ENCODE results near the gene PDE4DIP.
A peak's percentile ranks its signal among the peaks of the same experiment; 100 is the strongest.
"Not testable (repeated sequence)": the region's sequence is repeated elsewhere in the genome, so short reads cannot be mapped to it uniquely, and the experiment has no call there.

PDE4DIP gene

GRCh38 chr1:148911303-148911928, 67.2 kb downstream of the PDE4DIP start:
- DNase-seq; intact Hi-C loops (cut with DNase I): not testable (repeated sequence)

DNA sequence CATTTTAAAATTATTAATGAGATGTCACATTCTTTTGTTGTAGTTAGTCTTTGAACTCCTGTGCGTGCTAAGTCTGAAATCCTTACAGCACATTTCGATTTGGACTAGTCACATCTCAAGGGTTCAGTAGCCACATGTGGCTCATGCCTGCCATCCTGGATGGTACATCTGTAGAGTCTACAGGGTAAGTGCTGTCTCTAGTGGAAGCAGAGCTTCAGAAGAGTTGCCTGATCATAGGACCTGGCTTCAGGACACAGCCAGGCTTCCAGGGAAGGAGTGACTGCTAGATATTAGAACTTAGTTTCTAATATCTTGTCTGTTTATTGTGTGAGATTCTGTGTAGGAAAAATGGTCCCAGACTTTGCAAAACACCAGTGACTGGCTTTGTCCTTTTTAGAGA, 72.0 kb downstream of the PDE4DIP start:
- DNase-seq; intact Hi-C loops (cut with DNase I): not testable (repeated sequence)

DNA sequence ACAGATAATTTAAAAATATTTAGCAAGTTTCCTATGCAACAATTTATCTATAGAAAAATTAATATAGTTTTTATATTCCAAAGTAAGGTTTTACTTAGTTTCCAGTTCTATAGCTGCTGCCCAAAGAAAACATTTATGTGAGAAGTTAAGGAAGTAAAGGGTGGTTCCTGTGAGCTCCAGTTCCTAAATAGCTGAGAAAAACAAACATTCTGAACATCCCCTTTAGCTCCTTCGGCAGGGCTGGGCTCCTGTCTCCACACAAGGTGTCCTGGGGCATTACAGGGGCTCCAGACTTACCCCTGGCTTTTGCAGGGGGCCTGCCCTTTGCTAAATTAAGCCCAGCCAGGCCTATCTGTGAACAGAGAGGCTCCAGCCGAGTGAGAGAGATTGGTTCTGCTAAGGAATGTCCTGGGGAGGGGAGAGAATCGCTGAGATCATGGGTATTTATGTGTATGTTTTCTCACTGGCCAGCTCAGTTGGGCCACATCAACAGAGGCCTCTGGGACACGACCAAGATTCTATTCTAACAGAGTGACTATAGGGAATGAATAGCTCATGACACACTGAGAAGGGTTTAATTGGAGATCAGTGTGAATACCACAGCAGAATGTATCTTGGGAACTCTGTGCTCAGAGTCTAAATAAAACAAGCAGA, 72.6 kb downstream of the PDE4DIP start:
- intact Hi-C loops (cut with DNase I) = not testable (repeated sequence)
- DNase-seq = peak in 9 of 42 donors; percentile 1 to 55 (median 16)

DNA sequence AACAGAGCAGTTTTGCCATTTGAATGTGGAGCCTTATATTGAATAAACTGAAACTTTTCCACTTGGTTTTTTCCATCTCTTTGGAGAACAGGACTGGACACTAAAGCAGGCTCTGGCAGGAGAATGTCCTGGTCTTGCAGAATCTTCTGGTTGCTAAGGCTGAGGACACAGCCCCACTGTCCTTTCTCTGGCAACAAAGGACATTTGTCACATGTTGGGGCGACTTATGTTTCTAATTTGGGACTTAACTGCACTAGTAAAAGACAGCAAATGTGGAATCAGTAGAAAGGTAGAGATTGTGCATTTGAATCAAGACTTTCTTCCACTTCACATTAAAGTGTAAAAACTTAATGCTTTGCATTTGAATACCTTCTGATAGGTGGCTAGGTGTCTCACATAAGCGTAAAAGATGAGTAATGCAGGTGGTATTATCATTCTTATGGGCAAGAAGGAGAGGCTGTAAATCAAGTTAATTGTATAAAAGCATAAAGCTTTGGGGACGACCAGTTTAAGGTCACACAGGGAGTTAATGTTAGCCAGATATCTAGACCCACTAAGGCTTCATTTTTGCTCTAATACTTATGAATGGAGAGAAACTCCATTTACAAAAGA, 74.7 kb downstream of the PDE4DIP start:
- DNase-seq; intact Hi-C loops (cut with DNase I): not testable (repeated sequence)

DNA sequence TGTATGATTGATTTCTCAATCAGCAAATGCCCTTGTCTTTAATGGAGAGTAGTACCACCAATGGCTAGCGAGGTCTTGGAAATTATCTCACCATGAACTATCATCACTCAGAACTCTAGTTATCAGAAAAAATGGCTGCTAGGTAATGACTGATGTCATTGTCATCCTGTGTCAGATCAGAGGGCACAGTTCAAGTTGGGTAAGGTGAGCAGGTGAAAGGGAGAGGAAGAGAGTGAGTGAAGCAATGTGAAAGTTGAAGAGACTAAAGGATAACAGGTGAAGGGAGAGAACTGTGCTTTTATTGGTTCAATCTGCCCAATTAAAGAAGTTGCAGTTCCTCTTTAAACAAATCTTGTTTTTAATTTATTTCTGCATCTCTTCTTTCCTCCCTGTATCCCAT, 76.8 kb downstream of the PDE4DIP start:
- DNase-seq; intact Hi-C loops (cut with DNase I): not testable (repeated sequence)

GRCh38 chr1:148923798-148924197, 79.6 kb downstream of the PDE4DIP start:
- DNase-seq; intact Hi-C loops (cut with DNase I): not testable (repeated sequence)

- intact Hi-C loops (cut with DNase I); DNase-seq: not testable (repeated sequence)
Measured at GRCh38 chr1:148927645-148928044, 83.4 kb downstream of the PDE4DIP start.

- DNase-seq; intact Hi-C loops (cut with DNase I): not testable (repeated sequence)
Measured at GRCh38 chr1:148929253-148929652, 85.0 kb downstream of the PDE4DIP start.

DNA sequence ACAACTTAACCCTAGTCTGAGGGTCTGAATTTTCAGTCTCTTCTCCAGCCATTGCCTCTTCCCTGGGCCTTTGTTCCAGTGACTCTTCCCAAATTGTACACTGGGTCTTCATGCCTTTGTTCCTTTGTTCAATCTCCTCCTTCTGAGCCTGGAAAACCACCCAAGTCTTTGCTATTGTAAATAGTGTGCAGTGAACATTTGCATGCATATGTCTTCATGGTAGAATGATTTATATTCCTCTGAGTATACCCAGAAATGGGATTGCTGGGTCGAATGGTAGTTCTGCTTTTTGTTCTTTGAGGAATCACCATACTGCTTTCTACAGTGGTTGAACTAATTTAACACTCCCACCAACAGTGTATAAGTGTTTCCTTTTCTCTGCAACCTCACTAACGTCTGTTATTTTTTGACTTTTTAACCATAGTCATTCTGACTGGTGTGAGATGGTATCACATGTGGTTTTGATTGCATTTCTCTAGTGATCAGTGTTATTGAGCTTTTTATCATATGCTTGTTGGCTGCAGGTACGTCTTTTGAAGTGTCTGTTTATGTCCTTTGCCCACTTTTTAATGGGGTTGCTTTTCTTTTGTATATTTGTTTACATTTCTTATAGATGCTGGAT, 91.3 kb downstream of the PDE4DIP start:
- intact Hi-C loops (cut with DNase I); DNase-seq: not testable (repeated sequence)

DNA sequence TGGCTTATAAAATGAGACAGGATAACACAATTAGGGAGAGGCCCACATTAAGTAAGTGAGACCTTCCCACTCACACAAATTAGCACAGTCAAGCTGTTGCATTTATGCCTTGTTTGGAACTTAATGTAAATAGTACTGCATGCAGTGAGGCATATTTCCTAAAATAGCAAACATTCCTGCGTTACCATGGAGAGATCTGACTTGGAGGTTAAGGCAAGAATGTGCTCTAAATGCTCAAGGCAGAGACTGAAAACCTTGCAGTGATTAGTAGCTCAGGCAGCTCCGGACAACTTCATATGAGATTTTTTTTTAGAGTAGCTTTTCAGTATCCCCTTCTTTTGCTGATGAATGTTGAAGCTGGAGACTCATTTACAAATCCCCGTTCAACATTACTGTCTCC, 98.7 kb downstream of the PDE4DIP start:
- DNase-seq; intact Hi-C loops (cut with DNase I): not testable (repeated sequence)

GRCh38 chr1:148945130-148945529, 100.9 kb downstream of the PDE4DIP start:
- intact Hi-C loops (cut with DNase I); DNase-seq: not testable (repeated sequence)

- intact Hi-C loops (cut with DNase I) = not testable (repeated sequence)
Measured at GRCh38 chr1:148948768-148949167, 104.5 kb downstream of the PDE4DIP start.

DNA sequence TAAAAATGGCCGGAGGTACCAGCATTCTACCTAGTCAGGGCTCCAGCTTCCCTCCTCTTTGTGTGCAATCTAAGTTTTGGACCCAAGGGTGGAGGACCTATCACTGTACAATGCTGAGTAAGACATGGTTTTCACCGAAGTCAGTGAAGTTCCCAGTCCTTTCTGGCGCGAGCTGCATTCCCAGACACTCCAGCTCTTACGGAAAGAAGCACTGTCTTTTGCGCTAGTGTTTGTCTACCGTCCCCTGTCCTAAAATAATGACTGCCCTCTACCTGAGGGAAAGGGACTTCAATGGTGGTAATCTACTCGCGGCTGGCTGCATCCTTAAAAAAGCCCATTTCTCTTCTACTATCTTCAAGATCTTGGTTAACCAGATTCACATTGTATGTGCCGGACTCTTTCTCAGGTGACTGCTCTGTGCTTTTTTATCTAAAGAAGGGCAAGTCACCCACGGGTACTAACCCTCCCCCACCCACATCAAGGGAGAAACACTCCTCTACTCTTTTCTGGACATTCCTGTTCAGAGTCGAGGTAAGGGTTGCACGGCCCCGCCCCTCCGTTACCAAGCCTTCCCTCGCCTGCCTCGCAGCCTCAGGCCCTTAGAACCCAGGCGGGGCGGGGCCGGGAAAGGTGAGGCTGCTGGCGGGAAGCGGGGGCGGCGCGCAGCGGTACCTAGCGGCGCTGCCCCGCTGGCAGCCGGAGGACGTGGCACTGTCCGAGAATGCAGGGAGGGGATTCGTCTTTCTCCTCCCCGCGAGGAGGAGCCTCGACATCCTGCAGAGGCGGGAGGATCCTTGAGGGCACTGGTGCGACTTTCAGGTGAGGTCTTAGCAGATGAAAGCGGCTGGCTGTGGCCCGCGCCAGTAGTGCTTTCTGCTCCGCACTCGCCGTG, 107.4 kb downstream of the PDE4DIP start:
- DNase-seq = peak; percentile 39 to 91 (median 70)
- intact Hi-C loops (cut with DNase I) = not testable (repeated sequence)

More at GRCh38 chr1:148948768-148949167, 104.5 kb downstream of the PDE4DIP start:
- not testable (repeated sequence) for DNase-seq

DNA sequence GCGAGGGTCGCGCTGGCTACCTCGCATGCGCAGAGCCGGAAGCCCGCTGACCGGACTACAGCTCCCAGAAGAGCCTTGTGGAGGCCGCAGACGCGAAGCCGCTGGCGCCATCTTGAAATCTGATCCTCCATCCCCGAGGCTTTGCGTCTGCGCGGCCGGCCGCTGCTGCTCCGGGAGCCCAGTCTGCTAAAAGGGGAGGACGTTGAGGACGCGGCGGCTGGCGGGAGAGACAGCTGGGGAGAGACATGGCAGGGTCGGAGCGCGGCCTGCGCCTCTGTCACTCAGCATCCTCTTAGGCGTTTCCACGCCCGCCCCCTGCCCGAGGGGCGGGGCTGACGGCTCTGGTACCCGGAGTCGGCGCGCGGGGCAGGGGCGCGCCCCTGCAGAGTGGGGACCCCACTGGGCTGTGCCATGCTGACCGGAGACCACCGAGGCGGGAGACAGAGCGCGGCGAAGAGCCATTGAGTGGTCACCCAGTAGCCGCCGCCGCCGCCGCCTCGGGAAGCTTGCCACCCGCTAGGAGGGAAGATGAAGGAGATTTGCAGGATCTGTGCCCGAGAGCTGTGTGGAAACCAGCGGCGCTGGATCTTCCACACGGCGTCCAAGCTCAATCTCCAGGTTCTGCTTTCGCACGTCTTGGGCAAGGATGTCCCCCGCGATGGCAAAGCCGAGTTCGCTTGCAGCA, 108.2 kb downstream of the PDE4DIP start:
- intact Hi-C loops (cut with DNase I) = not testable (repeated sequence)
- peak; percentile 40 to 89 (median 75) for DNase-seq

DNA sequence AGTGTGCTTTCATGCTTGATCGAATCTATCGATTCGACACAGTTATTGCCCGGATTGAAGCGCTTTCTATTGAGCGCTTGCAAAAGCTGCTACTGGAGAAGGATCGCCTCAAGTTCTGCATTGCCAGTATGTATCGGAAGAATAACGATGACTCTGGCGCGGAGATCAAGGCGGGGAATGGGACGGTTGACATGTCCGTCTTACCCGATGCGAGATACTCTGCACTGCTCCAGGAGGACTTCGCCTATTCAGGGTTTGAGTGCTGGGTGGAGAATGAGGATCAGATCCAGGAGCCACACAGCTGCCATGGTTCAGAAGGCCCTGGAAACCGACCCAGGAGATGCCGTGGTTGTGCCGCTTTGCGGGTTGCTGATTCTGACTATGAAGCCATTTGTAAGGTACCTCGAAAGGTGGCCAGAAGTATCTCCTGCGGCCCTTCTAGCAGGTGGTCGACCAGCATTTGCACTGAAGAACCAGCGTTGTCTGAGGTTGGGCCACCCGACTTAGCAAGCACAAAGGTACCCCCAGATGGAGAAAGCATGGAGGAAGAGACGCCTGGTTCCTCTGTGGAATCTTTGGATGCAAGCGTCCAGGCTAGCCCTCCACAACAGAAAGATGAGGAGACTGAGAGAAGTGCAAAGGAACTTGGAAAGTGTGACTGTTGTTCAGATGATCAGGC, 108.8 kb downstream of the PDE4DIP start:
- DNase-seq = peak in 41 of 42 donors; percentile 5 to 69 (median 32)
- intact Hi-C loops (cut with DNase I) = not testable (repeated sequence)

DNA sequence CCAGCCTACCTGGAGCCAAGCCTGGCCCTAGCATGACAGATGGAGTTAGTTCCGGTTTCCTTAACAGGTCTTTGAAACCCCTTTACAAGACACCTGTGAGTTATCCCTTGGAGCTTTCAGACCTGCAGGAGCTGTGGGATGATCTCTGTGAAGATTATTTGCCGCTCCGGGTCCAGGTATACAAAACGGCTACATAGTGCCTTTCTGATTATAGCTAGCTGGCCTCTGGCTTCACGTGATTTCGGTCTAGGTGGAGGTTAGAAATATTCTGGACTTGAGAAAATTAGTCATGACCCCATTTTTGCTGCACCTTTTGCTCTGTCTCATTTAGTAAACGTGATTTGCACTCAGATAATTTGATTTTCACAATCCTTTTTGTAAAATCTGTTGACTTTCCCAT, 109.5 kb downstream of the PDE4DIP start:
- peak in 2 of 42 donors; percentile 7 to 16 for DNase-seq
- intact Hi-C loops (cut with DNase I) = not testable (repeated sequence)

DNA sequence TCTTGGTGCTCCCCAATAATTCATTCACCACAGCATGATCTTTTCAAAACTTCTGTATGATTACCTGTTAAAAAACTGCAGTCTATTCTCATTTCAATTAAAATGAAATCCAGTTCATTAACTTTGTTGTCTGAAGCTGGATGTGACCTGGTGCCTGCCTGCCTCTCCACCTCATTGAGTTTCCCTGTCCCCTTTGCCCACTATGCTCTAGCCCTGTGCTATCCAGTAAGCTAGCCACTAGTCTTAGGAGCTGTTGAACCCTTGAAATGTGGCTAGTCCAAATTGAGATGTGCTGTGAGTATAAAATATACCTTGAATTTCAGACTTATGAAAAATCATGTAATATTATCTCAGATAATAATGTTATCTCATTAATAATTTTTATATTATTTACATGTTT, 114.1 kb downstream of the PDE4DIP start:
- DNase-seq; intact Hi-C loops (cut with DNase I): not testable (repeated sequence)

Measured in head of caudate nucleus (tissue), 42 donors.